HCT116 (cell line): ENCODE results near the gene ASB7. TPM values are rescaled to one million over a fixed set of nuclear protein-coding genes. Genes with fewer than 3 reads are reported as not detected.

ENCODE experiments used
- ATAC-seq: fragments of 200-7000 bp; cut with Tn5 transposase; 2 replicates; pipeline ENCODE4 v1.9.1; 2020; ENCODE audit warnings: mild to moderate bottlenecking, moderate library complexity
- Bru-seq: library from RNA; stranded (reverse); fragments of 400-500 nt; gene quantifications from one replicate; lab custom pipeline; 2021; lab: Mats Ljungman, UMichigan
- BruChase-seq, 2 experiments: library from RNA; stranded (reverse); fragments of 400-500 nt; gene quantifications; one replicate each; lab custom pipeline; 2021; lab: Mats Ljungman, UMichigan
- BruUV-seq: library from RNA; stranded (reverse); fragments of 400-500 nt; replicated peaks from 2 replicates; lab custom pipeline; 2021; lab: Mats Ljungman, UMichigan
- CTCF ChIA-PET: fragments of 300-600 bp; sonication (Branson Sonifier 250); formaldehyde crosslinking; loops from one replicate; lab custom pipeline; 2021; ENCODE audit warnings: antibody characterized with exemption; lab: Charles Lee
- POLR2A ChIA-PET: fragments of 300-600, 350-600 bp; sonication (Branson Sonifier 250); formaldehyde crosslinking; loops from one replicate; lab custom pipeline; 2021; ENCODE audit warnings: antibody characterized with exemption; lab: Charles Lee
- RAD21 ChIA-PET, 2 experiments: fragments of 300-600 bp; sonication (Branson Sonifier 250); formaldehyde crosslinking; loops; one replicate each; lab custom pipeline; 2023; ENCODE audit warnings: low total read pairs in 2 of 2; ENCODE audit not compliant: uncharacterized antibody in 2 of 2, unreplicated experiment in 2 of 2, low non-redundant PET in 1 of 2; lab: Charles Lee
- DNase-seq: peaks from one replicate; pipeline ENCODE4 v3.0.0-alpha.2; 2010; ENCODE audit warnings: low read depth, low spot score
- H2AFZ ChIP-seq: fragments of 200-600 bp; shearing (Covaris generic), sonication (generic); 2 replicates; pipeline ENCODE4 v1.6.1; 2017; ENCODE audit warnings: low read depth, mixed run types, mixed read lengths, antibody characterized with exemption, low read length; ENCODE audit not compliant: poor library complexity, severe bottlenecking
- H3K27ac ChIP-seq: 2 replicates; pipeline ENCODE4 v1.5.1; 2012; ENCODE audit warnings: low read depth, low read length
- H3K27me3 ChIP-seq: fragments of 200-600 bp; sonication (generic); 2 replicates; pipeline ENCODE4 v1.6.1; 2016; ENCODE audit warnings: mixed run types, low read length, mixed read lengths; ENCODE audit not compliant: insufficient read depth
- H3K36me3 ChIP-seq, 2 experiments: fragments of 200-500 bp in 1 of 2; fragments of 200-600 bp in 1 of 2; sonication (Bioruptor generic) in 1 of 2; sonication (generic) in 1 of 2; 2 replicates each; pipeline versions ENCODE4 v1.5.1 to v1.6.1; 2014 to 2016; ENCODE audit warnings: low read length in 2 of 2, inconsistent platforms in 1 of 2, mixed read lengths in 1 of 2, mixed run types in 1 of 2; ENCODE audit not compliant: insufficient read depth in 2 of 2, control insufficient read depth in 1 of 2
- H3K4me1 ChIP-seq, 2 experiments: fragments of 200-600 bp in 1 of 2; sonication (generic) in 1 of 2; 2 replicates each; pipeline versions ENCODE4 v1.5.1 to v1.6.1; 2012 to 2017; ENCODE audit warnings: low read length in 2 of 2, inconsistent platforms in 1 of 2, mild to moderate bottlenecking in 1 of 2, mixed read lengths in 1 of 2, mixed run types in 1 of 2, moderate library complexity in 1 of 2; ENCODE audit not compliant: insufficient read depth in 2 of 2, control insufficient read depth in 1 of 2
- H3K4me2 ChIP-seq: fragments of 200-600 bp; sonication (generic); 2 replicates; pipeline ENCODE4 v1.6.1; 2017; ENCODE audit warnings: mixed run types, low read length, mixed read lengths
- H3K4me3 ChIP-seq, 2 experiments: fragments of 200-600 bp in 1 of 2; sonication (generic) in 1 of 2; replicated peaks in 1 of 2; 2 replicates each; pipeline ENCODE4 v1.5.1; 2011 to 2016; ENCODE audit warnings: low read length in 2 of 2, control low read depth in 1 of 2, low read depth in 1 of 2, mild to moderate bottlenecking in 1 of 2, mixed read lengths in 1 of 2, mixed run types in 1 of 2
- H3K79me2 ChIP-seq: fragments of 200-600 bp; sonication (generic); 2 replicates; pipeline ENCODE4 v1.6.1; 2017; ENCODE audit warnings: mild to moderate bottlenecking, mixed run types, low read length, moderate library complexity, mixed read lengths; ENCODE audit not compliant: insufficient read depth
- H3K9ac ChIP-seq: fragments of 200-600 bp; sonication (generic); 2 replicates; pipeline ENCODE4 v1.6.1; 2016; ENCODE audit warnings: low read length, mixed read lengths
- H3K9me2 ChIP-seq: fragments of 200-600 bp; sonication (generic), shearing (Covaris generic); 2 replicates; pipeline ENCODE4 v1.6.1; 2017; ENCODE audit warnings: mixed run types, mild to moderate bottlenecking, moderate library complexity; ENCODE audit not compliant: insufficient read depth
- H3K9me3 ChIP-seq, 2 experiments: fragments of 200-500 bp in 1 of 2; fragments of 200-600 bp in 1 of 2; sonication (Bioruptor generic) in 1 of 2; sonication (generic) in 1 of 2; 2 replicates each; pipeline ENCODE4 v1.6.1; 2014 to 2017; ENCODE audit warnings: low read length in 2 of 2, mixed read lengths in 2 of 2, inconsistent platforms in 1 of 2, low read depth in 1 of 2, mild to moderate bottlenecking in 1 of 2, mixed run types in 1 of 2, moderate library complexity in 1 of 2; ENCODE audit not compliant: control insufficient read depth in 1 of 2, insufficient read depth in 1 of 2
- H4K20me1 ChIP-seq: fragments of 200-600 bp; sonication (generic), shearing (Covaris generic); 2 replicates; pipeline ENCODE4 v1.6.1; 2017; ENCODE audit warnings: mixed run types, mild to moderate bottlenecking, moderate library complexity; ENCODE audit not compliant: insufficient read depth
- CBX3 ChIP-seq: IDR thresholded peaks from 2 replicates; pipeline ENCODE4 v1.6.1; 2012; ENCODE audit warnings: low read depth
- EGR1 ChIP-seq: IDR thresholded peaks from 2 replicates; pipeline ENCODE4 v1.6.1; 2012; ENCODE audit warnings: low read depth
- ELF1 ChIP-seq: IDR thresholded peaks from 2 replicates; pipeline ENCODE4 v1.6.1; 2012; ENCODE audit warnings: low read depth, borderline replicate concordance
- EZH2phosphoT487 ChIP-seq: fragments of 200-600 bp; IDR thresholded peaks from 2 replicates; pipeline ENCODE4 v1.6.1; 2018; ENCODE audit warnings: antibody characterized with exemption, borderline replicate concordance
- JUND ChIP-seq: IDR thresholded peaks from 2 replicates; pipeline ENCODE4 v1.6.1; 2012
- POLR2A ChIP-seq: IDR thresholded peaks from 2 replicates; pipeline ENCODE4 v1.7.0; 2011; ENCODE audit warnings: borderline replicate concordance; ENCODE audit not compliant: insufficient read depth, insufficient read length; ENCODE audit errors: extremely low read depth
- POLR2AphosphoS5 ChIP-seq: IDR thresholded peaks from 2 replicates; pipeline ENCODE4 v1.6.1; 2011; ENCODE audit warnings: mild to moderate bottlenecking, low read depth, low read length, moderate library complexity
- SIN3A ChIP-seq: IDR thresholded peaks from 2 replicates; pipeline ENCODE4 v1.6.1; 2012; ENCODE audit warnings: low read depth
- SP1 ChIP-seq: IDR thresholded peaks from 2 replicates; pipeline ENCODE4 v1.6.1; 2012; ENCODE audit warnings: low read depth
- SRF ChIP-seq: IDR thresholded peaks from 2 replicates; pipeline ENCODE4 v1.6.1; 2012; ENCODE audit warnings: low read depth
- TCF7L2 ChIP-seq: IDR thresholded peaks from 2 replicates; pipeline ENCODE4 v1.7.0; 2011; ENCODE audit warnings: borderline replicate concordance, inconsistent platforms; ENCODE audit not compliant: insufficient read depth, insufficient read length; ENCODE audit errors: extremely low read depth
- YY1 ChIP-seq: IDR thresholded peaks from 2 replicates; pipeline ENCODE4 v1.6.1; 2011; ENCODE audit warnings: low read length, low read depth, moderate library complexity, mild to moderate bottlenecking; ENCODE audit not compliant: insufficient replicate concordance; ENCODE audit errors: extremely low read depth
- ZFX ChIP-seq: fragments of 450-650 bp; IDR thresholded peaks from 2 replicates; pipeline ENCODE4 v1.6.1; 2017
- ZNF274 ChIP-seq: fragments of 200-500 bp; sonication (Bioruptor generic); IDR thresholded peaks from 2 replicates; pipeline ENCODE4 v1.6.1; 2014; ENCODE audit warnings: mild to moderate bottlenecking, low read depth, low read length, inconsistent platforms
- intact Hi-C: fragments of 100-400 bp; cut with micrococcal nuclease; formaldehyde crosslinking; loops from 2 replicates; pipeline ENCODE4 v1.10.0; 2022
- long read RNA-seq: library from polyadenylated mRNA; unstranded; transcript quantifications from one replicate; pipeline ENCODE4 v2.0.0, GENCODE V29; 2021; ENCODE audit not compliant: unreplicated experiment
- polyA plus RNA-seq: library from polyadenylated mRNA; unstranded; fragments of >200 nt; gene quantifications from 2 replicates; pipeline ENCODE4 v1.2.1, GENCODE V29; 2012; ENCODE audit warnings: missing spikeins
- total RNA-seq: library from RNA; stranded (reverse); gene quantifications from one replicate; pipeline ENCODE4 v1.2.1, GENCODE V29; 2021; ENCODE audit not compliant: unreplicated experiment
- TF ChIP-seq, protein P1 (sequence below): IDR thresholded peaks from 2 replicates; pipeline ENCODE4 v1.6.1; 2011; ENCODE audit warnings: mild to moderate bottlenecking, low read length, moderate library complexity; ENCODE audit not compliant: insufficient replicate concordance; ENCODE audit errors: extremely low read depth
- TF ChIP-seq, protein P2 (sequence below): IDR thresholded peaks from 2 replicates; pipeline ENCODE4 v1.6.1; 2012; ENCODE audit warnings: low read depth

ASB7 gene, protein sequence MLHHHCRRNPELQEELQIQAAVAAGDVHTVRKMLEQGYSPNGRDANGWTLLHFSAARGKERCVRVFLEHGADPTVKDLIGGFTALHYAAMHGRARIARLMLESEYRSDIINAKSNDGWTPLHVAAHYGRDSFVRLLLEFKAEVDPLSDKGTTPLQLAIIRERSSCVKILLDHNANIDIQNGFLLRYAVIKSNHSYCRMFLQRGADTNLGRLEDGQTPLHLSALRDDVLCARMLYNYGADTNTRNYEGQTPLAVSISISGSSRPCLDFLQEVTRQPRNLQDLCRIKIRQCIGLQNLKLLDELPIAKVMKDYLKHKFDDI
- total RNA-seq (16.6 TPM), Bru-seq, nascent RNA (percentile 68 among the genes with signal in this experiment), BruChase-seq, experiment 1, labeled RNA remaining after a 6-hour chase (percentile 60 among the genes with signal in this experiment), BruChase-seq, experiment 2, labeled RNA remaining after a 2-hour chase (percentile 79 among the genes with signal in this experiment)
- 9.4 and 10.1 TPM in 2 replicates for polyA plus RNA-seq
- long read RNA-seq, full-length matches to known transcripts: 25 of 31 reads
- long read RNA-seq, partial matches to known transcripts: 6 of 31 reads
- long read RNA-seq, other reads (novel, unspliced or antisense): 0 of 31 reads

GRCh38 chr15:100602064-100602822 is at the start of gene ASB7, which contains the start of gene LINS1:
TSS of gene ASB7 (plus strand) at chr15:100602589. CDS start at chr15:100612217, 9,628 bp downstream.
TSS of gene LINS1 (minus strand) at chr15:100602184. CDS start at chr15:100580842, 21,342 bp downstream.
- ChIA-PET RAD21 (no interaction called here), CTCF (interaction anchor here (0.6 to 2.3 kb wide), 3 partner anchors 252 to 406 kb away, joined by 3 to 10 read pairs (median 7); no protein-coding TSS in a partner anchor), POLR2A (interaction anchor here (0.6 to 1.1 kb wide), 2 partner anchors 12 to 278 kb away, joined by 3 to 4 read pairs; partner anchors contain the start of gene ALDH1A3)
- 0 out of 2 replicates have a peak, but pooled peaks cover 5% of the 10 kb centered on the region for H4K20me1 ChIP-seq
- peak; percentile 94 for ATAC-seq
- DNase-seq: peak; percentile 100
- peaks cover 0 to 3% of the 10 kb centered on the region in 2 experiments; a peak in 1 of 4 replicates for H3K36me3 ChIP-seq
- peak within 1 kb of the TSS; percentile 62 for H3K27ac ChIP-seq
- H3K4me2 ChIP-seq: peak within 1 kb of the TSS; percentile 89
- intact Hi-C loops: loop anchor here (5.0 to 10.0 kb wide), 2 partner anchors 250 to 677 kb away; no protein-coding TSS in a partner anchor
- no TSS peak for BruUV-seq
- peak within 1 kb of the TSS; percentile 86 for H3K9ac ChIP-seq
- peaks cover 84% of the 10 kb centered on the region for H3K79me2 ChIP-seq
- peaks cover 14 to 16% of the 10 kb centered on the region in 2 experiments for H3K4me1 ChIP-seq
- peak within 1 kb of the TSS; percentile 24 for H2AFZ ChIP-seq
- H3K4me3 ChIP-seq: peak within 1 kb of the TSS; percentile 73 to 98
- H3K9me2 ChIP-seq: no peaks in the 10 kb centered on the region
- H3K27me3 ChIP-seq: no peaks in the 10 kb centered on the region
- no peaks in the 10 kb centered on the region for H3K9me3 ChIP-seq
- TF ChIP-seq EGR1: peak; percentile 79
- TF ChIP-seq, protein P1, sequence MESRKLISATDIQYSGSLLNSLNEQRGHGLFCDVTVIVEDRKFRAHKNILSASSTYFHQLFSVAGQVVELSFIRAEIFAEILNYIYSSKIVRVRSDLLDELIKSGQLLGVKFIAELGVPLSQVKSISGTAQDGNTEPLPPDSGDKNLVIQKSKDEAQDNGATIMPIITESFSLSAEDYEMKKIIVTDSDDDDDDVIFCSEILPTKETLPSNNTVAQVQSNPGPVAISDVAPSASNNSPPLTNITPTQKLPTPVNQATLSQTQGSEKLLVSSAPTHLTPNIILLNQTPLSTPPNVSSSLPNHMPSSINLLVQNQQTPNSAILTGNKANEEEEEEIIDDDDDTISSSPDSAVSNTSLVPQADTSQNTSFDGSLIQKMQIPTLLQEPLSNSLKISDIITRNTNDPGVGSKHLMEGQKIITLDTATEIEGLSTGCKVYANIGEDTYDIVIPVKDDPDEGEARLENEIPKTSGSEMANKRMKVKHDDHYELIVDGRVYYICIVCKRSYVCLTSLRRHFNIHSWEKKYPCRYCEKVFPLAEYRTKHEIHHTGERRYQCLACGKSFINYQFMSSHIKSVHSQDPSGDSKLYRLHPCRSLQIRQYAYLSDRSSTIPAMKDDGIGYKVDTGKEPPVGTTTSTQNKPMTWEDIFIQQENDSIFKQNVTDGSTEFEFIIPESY: peak; percentile 82
- TF ChIP-seq ZFX: no peak
- TF ChIP-seq SRF: no peak; the same call in 1 of the 2 replicates
- no peak for TF ChIP-seq CBX3
- TF ChIP-seq, protein P2, sequence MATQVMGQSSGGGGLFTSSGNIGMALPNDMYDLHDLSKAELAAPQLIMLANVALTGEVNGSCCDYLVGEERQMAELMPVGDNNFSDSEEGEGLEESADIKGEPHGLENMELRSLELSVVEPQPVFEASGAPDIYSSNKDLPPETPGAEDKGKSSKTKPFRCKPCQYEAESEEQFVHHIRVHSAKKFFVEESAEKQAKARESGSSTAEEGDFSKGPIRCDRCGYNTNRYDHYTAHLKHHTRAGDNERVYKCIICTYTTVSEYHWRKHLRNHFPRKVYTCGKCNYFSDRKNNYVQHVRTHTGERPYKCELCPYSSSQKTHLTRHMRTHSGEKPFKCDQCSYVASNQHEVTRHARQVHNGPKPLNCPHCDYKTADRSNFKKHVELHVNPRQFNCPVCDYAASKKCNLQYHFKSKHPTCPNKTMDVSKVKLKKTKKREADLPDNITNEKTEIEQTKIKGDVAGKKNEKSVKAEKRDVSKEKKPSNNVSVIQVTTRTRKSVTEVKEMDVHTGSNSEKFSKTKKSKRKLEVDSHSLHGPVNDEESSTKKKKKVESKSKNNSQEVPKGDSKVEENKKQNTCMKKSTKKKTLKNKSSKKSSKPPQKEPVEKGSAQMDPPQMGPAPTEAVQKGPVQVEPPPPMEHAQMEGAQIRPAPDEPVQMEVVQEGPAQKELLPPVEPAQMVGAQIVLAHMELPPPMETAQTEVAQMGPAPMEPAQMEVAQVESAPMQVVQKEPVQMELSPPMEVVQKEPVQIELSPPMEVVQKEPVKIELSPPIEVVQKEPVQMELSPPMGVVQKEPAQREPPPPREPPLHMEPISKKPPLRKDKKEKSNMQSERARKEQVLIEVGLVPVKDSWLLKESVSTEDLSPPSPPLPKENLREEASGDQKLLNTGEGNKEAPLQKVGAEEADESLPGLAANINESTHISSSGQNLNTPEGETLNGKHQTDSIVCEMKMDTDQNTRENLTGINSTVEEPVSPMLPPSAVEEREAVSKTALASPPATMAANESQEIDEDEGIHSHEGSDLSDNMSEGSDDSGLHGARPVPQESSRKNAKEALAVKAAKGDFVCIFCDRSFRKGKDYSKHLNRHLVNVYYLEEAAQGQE: no peak
- peak; percentile 32 for TF ChIP-seq POLR2A
- TF ChIP-seq SIN3A: no peak
- peak; percentile 76 for TF ChIP-seq TCF7L2
- peak; percentile 89 for TF ChIP-seq YY1
- peak; percentile 70 for TF ChIP-seq POLR2AphosphoS5
- TF ChIP-seq ZNF274: no peak
- no peak for TF ChIP-seq JUND
- no peak for TF ChIP-seq EZH2phosphoT487
- peak; percentile 82 for TF ChIP-seq SP1
- peak; percentile 34; the same call in 1 of the 2 replicates for TF ChIP-seq ELF1
